DMS114 treated with DMSO at 0.1 percent for 48 hours (cell line): ENCODE data around the gene RAB31.
"Not testable (repeated sequence)": the region's sequence is repeated elsewhere in the genome, so short reads cannot be mapped to it uniquely, and the experiment has no call there.

ENCODE experiments used
- DNase-seq: peaks from one replicate; lab custom pipeline; 2025; ENCODE audit not compliant: unreplicated experiment; lab: John Stamatoyannopoulos, UW

RAB31 gene

DNA sequence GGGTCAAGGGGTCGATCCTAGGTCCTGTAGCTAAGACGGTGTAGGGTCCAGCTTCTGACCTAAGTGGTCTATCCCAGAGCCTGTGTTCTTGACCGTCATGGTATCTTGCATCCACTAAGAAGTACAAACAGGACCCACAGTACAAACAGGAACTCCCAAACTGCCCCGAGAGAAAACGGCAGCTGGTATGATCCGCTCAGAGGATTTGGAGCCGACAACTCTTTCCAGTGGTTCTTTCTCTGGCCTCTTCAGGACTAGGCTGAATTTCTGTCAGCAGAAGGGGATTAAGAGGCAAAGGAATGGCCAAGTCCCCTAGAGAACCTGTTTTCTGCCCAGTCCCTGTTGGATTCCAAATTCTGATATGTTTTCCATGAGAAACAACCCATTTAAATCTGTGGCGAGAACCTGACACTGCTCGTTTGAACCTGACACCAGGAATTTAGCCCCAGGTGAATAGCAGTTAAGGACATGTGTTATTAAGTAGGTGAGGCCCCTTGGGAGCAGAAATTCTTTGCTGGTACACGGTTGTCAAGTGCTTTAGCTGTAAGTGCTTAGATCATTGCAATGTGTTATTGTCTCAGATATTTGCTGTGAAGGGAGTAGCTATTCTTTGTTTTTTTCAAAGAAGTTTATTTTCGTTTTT lies 127.1 kb downstream of the RAB31 start:
- DNase-seq = no peak

DNA sequence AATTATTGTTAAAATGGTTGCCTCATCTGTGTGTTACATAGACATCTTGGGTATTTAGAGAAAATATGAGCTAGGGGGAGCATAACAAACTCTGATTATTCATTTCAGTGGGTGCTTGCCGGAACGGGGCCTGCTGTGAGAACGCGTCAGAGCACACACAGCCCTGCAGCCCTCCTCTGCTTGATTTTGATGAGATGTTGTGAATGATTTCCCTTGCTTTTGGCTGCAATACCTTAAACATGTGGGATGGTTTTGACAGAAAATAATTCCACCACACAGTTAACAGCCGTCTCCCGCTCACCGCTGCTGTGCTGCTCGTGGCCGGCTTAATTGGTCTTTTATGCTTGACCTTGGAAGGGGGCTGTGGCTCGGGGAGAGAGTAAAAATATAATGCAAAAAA lies 127.7 kb downstream of the RAB31 start:
- no peak for DNase-seq

DNA sequence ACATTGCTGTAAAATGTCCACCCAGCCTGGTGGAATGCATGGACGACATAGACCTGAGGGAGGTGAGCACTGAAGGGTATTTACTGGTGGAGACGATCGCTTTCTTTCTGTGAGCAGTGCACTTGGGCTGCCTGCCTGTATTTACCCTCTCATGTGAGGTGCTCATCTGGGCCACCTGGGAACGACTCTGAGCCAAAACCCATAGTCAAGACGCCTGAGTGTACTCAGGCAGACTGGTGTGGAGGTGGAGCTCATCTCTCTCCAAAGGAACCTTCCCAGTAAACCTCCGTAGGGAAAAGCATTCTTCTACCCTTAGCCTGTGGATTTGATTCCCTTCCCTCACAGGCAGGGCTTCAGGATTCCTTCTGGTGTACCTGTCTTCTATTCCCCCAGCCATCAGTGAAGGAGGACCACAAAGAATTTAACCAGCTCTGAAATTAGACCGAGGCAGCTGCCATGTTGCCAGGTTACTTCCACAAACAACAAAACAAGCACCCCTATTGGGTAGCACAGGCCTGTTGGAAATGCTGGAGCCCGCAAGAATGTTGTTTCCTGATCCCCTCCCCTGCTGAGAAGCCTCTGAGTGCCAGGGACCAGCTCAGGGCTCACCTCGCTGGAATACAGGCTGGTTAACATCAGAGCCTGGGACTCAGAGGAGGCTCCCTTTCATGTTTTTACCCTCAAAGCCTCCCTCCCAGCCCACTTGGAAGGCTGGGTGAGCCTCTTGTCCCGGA lies 130.2 kb downstream of the RAB31 start:
- DNase-seq = no peak

DNA sequence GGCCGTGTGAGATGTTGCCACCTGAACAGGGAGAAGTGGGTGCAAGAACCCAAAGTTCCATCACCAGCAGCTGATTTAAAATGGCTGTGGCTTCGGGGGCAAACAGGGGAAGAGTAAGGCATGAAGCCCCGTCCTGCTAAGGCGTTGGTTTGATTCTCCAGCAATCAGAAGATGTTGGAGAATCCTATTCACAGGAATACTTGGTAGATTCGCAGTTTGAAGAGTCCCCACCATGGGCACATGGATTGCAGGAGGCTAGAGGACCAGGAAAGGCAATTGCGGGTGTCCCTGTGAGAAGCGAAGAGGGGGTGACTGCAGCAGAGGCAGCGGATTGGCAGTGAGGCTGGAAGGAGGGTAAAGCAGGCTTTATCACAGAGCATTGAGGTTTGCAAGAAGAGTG lies 131.1 kb downstream of the RAB31 start:
- no peak for DNase-seq

DNA sequence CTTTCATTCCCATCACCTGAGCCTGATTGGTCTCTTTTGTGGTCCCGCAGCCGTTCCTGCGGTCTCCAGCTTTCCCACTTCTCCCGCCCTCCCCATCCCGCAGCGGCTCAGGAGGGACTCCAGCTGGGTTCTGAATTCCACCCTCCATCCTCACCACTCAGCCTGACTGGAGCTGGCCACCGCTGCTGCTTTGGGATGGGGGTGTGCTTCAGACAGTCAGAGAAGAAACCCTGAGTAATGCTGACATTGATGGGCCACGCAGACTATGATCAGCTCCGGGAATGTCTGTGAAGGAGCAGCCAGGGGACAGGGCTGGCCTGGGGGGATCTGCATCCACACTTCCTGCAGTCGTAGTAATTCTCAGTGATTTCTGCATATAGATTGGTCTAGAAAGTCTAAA lies 131.8 kb downstream of the RAB31 start:
- DNase-seq = no peak

DNA sequence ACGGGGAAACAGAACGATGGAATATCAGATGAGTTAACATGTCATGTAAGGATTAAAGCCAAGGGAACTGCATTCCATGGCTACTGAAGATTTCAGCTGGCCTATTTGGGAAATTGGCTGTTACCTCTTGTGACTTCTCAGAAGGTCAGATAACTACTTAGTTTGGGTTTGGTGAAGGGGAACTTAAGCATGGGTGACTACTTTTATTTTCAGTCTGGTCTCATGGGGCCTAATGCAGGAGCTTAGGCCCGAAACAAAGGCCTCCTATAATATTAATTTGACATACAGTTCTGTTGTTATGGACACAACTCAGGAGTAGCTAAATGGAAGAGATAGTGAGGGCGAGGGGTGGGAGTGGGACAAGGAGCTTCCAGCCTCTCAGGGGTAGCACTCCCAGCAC lies 133.7 kb downstream of the RAB31 start:
- DNase-seq = no peak

DNA sequence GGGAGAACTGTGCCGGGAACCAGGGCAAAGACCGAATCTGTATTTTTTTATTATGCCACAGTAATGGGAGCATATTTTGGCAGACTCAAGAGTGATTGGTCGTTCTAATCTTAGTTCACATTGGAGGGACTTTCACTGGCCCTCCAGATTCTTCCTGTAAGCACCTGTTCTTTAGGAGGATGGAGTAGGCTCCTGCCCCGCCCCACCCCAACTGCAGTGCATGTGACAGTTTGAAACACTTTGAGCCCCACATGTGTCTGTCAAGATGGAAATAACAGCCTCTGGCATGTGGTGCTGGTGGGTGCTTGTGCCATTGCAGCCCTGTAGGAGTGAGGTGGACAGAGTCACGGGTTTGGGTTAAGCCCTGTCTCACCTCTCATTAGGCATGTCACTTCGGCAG lies 134.3 kb downstream of the RAB31 start:
- no peak for DNase-seq

DNA sequence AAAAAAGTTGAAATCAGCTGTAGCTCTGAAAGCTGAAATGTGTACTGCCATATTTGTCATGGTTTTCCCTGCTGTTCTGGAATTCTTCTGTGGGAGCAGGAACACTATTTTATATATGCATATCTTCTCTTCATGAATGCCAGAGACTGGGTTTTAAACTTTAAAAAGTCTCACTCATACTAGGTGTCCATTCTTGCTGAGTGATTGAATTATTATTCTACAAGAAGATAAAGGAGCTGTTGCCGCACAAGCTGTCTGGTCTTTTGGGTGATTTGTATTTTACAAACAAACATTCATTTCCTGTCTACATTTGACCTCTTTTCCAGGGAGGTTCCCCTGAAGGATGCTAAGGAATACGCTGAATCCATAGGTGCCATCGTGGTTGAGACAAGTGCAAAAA lies 137.2 kb downstream of the RAB31 start:
- DNase-seq = no peak

DNA sequence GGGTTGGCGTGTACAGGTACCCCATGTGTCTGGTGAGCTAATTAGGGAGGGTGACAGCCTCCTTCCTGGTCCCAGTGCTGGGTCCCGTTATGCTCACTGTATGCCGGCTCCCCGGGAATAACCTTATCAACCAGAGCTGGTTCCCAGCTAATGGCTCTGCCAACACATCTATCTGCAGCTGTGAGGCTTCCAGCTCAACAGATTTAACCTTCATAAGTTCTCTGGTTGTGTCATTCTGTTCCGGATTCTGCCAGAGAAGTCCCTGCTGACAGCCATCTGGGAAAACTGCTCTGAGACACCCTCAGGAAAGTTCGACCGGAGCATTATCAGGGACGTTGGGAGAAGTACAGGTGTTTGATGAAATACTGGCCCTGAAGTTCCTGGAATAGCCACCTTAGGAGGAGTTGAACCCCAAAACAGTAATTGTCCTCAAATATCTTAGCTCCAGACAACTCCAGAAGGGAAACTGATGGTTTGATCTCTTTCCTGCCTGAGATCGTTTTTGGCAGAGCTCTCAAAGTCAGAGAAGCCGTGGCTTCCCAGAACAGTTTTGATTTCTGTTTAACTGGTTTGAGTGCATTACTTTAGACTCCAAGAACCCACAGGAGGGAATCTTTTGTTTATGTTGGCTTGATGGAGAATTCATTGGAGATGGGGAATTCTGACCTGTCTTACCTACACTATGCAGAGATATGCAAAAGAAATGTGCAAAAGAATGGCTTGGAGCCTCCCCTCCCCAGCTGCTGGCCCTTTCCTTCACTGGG lies 138.2 kb downstream of the RAB31 start:
- no peak for DNase-seq

DNA sequence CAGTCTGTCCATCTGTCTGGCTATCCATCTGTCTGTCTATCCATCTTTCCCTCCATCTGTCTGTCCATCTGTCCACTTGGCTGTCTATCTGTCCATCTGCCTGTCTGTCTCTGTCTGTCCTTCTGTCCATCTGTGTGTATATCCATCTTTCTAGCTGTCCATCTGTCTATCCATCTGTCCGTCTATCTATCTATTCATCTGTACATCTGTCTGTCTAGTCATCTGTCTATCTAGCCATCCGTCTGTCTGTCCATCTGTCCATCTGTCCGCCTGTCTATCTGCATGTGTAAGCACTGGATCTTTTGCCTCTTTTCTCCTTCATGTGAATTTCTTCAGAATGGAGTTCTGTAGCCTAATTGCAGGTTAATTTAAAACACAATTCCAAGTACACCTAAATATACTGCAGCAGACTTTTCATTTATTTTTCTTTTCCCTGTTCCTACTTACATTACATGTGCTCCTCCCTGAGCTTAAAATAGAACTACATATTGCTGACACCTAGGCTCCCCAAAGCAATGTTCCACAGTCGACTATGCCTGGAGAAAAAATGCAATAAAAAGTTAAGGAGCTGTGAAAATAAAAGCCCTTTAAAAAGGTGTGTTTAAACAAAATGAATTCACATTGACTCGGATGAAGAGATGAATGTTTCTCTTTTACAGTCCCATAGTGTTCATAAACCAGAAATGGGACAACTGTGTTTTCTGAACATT lies 140.2 kb downstream of the RAB31 start:
- no peak for DNase-seq

DNA sequence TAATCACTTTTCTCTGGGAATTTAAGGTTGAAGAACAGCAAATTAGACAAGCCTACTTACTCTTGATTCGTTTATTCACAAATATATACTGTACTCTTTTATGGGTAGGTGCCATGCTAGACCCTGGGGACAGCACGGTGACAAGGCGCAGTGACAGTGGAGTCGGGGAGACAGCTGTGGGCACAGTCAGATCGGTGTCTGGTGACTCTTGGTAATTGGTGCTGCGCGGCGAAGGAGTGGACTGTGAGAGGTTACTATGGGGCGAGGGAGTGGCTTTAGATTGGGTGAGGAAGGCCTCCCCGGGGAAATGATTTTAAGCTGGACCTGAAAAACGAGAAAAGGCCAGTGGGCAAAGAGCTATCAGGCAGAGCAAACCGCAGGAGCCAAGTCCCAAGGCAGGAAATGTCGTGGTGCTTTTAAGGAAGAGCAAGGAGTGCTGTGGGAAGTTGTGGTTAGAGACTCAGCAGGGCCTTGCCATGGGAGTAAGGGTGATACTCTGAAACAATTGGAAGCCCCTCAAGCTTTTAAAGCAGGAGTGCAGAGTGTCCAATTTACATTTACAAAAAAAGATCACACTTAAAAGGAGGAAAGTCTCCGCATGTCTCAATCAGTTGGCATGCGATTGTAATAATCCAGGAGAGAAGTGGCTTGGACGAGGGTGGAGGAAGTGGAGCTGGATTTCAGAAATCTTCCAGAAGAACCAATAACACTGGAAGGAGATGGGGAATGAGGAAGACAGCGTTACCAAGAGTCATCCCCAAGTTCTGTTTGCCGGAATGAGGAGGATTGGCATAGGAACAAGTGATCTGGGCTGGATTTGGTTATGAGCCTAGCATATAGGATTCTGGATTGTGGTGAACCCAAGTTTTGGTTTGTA lies 141.5 kb downstream of the RAB31 start:
- no peak for DNase-seq

DNA sequence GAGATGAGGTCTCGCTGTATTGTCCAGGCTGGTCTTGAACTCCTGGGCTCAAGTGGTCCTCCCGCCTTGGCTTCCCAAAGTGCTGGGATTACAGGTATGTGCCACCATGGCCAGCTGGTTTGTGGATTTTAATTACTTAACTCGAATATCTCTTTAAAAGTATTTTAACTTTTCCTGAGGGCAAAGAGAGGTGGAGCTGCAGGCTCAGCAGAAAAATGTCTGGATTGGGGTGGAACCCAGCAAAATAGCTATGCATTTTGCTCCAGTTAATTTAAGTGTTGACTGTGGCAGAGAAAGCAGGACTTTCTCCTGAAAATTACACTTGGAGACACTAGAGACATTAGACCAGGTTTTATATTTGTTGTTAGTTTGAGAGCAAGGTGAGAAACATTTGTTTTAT lies 142.2 kb downstream of the RAB31 start:
- DNase-seq = no peak

DNA sequence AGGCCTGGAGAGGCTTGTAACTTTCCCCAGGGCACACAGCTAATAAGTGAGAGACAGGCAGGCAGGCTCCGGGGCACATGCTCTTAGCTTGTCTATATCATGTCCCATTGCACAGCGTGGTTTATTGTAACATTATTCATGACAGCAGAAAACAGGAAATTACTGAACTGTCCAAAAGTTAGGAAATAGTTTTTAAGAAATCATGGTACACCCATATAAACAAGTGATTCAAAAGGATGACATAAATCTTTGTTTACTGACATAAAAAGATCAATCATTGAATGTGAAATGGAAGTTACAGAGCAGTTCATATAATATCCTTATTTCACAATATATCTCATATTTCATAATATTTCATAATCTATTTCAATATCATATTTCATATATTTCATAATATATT lies 143.4 kb downstream of the RAB31 start:
- DNase-seq = no peak

DNA sequence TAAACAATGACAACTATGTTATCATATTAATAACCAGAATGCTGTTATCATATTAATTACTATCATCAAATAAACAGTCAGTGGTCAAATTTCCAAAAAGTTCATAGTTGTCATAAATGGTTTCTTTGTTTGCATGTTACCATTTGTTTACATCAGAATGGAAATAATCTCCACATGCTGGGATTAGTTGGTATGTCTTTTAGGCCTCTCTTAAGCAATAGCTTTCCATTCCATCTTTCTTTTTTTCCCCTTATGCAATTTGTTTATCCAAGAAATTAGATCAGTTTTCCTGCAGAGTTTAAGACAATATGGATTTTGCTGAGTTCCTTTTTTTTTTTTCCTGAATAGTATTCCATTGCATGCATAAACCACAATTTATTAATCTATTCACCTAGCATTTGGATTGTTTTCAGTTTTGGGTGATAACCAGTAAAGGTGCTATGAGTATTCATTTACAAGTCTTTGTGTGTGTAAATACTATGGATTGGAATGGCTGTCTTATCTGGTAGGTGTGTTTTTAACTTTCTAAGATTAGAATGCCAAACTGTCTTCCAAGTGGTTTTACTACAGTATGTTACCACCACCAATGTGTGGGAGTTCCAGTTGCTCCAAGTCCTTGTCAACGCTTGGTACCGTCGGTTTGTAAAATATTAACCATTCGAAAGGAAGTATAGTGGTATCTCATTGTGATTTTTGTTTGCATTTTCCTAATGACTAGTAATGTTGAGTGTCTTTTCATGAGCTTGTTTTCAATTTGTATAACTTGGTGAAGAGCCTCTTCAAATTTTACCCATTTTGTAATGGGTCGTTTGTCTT lies 144.4 kb downstream of the RAB31 start:
- DNase-seq = no peak

DNA sequence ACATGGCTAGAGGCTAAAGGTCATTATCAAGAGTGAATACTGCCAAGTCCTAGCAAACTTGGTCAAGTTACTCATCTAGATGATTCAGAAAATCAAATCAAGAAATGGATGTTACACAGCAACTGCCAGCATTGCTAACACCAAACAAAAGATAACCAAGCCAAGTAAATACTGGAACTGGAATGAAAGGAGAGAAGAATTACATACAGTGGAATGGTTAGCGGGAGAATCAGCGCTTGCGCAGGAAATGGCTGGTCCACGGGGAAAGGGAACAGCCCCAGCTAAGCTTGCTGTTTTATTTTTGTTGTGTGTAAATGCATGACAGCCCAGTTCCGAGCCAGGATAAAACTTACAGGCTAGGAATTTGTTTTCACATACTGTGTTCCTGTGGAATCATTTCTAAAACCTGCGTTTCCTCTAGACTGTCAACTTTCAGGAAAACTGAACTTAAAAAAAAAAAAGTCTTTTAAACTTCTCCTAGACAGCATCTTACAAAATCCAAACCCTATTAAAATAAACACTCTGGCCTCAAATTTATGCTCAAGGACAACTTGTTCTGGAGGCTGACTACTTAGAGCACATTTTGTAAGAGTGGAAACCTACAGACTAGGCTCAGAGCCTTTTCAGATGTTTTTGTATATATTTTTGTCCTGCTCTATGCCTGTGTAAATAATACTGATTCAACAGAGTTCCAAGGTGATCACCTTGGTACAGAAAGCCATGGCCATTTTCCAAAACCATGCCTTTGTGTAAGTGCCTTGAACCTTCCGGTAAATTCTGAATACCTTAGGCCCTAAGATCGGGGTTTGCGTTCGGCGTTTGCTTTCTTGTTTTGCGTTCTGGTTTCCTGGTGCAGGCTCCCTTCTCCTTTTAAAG lies 146.9 kb downstream of the RAB31 start:
- DNase-seq = no peak

DNA sequence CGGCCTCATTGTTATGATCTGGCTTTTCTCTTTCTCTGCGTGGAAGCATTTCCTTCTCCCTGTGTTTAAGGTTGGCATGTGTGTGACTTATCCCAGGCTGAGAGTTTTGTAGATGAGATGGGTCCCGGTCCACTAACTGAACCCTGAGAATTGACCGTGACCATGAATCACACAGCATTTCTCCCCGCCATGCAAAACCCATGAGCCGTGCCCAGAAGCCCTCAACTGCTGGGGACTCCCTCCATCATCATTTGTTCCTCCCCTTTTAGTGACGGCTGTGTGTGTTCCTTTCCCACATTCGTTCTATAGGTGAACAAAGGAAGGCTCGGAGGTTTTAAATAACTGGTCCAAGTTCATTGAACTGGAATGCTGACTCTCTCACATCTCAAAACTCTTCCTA lies 147.6 kb downstream of the RAB31 start:
- DNase-seq = no peak

DNA sequence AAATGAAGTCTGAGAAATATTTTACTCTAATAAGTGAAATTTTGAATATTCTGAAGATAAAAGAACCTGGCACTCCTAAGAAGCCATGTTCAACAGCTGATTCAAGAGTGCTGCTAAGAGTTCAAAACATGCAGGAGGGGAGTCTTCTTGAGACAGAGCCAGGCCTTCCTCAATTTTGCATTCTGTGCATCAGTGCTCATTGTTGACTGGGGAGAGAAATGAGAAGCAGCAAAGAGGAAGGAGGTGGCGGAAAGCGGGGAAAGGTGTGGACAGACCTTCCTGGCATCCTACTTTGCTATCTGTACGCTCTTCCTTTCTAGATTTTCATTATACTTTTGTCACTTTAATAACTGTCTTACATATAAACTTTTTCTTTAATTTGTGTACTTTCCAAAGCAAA lies 148.0 kb downstream of the RAB31 start:
- DNase-seq = no peak

DNA sequence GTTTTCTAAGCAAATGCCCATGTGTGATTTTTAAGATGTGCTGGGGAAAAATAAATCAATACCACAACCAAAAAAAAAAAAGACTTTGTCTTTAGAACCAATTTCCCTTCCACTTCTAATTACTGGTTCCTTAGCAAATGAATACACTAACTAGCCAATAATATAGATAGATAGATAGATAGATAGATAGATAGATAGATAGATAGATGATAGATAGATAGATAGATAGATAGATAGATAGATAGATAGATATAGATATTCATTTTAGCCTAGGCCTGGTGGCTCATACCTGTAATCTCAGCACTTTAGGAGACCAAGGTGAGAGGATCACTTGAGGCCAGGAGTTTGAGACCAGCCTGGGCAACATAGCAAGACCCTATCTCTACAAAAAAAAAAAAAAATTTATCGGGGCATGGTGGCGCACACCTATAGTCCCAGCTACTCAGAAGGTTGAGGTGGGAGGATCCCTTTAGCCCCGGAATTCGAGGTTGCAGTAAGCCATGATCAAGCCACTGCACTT lies 149.4 kb downstream of the RAB31 start:
- not testable (repeated sequence) for DNase-seq

DNA sequence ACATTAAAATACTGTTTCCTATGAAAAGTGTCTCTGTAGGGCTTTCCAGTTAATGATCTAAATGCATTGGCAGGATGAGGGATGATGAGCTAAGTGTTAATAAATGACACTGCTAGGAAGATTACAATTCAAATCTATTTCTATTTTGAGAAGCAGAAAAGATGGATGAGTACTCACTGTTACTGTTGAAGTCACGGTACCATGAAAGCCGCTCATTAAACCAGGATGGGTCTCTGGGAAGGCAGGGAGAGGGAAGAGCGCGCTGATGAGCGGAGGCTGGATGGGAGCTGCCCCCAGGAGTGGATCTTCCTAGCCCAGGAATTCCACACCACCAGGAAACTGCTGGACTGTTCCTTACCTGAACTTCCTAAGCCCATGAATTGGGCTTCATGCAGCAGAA lies 150.5 kb downstream of the RAB31 start:
- no peak for DNase-seq
